DND-41 (cell line): ENCODE results near the gene SPNS1.

Experiments used
- EZH2 ChIP-seq: IDR thresholded peaks from 3 replicates; pipeline ENCODE4 v1.6.1; 2012; ENCODE audit warnings: borderline replicate concordance, low read depth, mild to moderate bottlenecking, moderate library complexity, low read length, inconsistent platforms; ENCODE audit not compliant: severe bottlenecking
- TF ChIP-seq, protein P1 (sequence below): IDR thresholded peaks from 2 replicates; pipeline ENCODE4 v1.5.1; 2012; ENCODE audit warnings: borderline replicate concordance, low read length, moderate library complexity, mild to moderate bottlenecking; ENCODE audit not compliant: poor library complexity, severe bottlenecking; ENCODE audit errors: extremely low read depth

DNA sequence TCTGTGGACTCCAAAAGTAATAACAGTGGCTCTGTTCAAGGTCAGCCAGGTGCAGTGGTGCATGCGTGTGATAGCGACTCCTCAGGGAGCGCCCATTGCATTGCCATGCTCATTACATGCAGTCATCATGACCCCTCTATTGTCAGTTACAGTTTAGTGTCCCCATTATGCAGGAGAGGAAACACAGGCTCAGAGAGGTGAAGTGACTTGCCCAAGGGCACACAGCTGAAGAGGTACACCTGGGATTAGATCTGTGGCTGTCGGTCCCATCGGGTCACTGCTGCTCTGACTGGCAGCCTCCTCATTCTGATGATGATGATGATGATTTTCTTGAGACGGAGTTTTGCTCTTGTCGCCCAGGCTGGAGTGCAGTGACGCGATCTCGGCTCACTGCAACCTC lies 17.9 kb downstream of the SPNS1 start:
- no peak for TF ChIP-seq EZH2
- TF ChIP-seq, protein P1, sequence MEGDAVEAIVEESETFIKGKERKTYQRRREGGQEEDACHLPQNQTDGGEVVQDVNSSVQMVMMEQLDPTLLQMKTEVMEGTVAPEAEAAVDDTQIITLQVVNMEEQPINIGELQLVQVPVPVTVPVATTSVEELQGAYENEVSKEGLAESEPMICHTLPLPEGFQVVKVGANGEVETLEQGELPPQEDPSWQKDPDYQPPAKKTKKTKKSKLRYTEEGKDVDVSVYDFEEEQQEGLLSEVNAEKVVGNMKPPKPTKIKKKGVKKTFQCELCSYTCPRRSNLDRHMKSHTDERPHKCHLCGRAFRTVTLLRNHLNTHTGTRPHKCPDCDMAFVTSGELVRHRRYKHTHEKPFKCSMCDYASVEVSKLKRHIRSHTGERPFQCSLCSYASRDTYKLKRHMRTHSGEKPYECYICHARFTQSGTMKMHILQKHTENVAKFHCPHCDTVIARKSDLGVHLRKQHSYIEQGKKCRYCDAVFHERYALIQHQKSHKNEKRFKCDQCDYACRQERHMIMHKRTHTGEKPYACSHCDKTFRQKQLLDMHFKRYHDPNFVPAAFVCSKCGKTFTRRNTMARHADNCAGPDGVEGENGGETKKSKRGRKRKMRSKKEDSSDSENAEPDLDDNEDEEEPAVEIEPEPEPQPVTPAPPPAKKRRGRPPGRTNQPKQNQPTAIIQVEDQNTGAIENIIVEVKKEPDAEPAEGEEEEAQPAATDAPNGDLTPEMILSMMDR = no peak
